LNCAP (cell line): ENCODE measurements around the gene TPRG1L.

Source experiments
- CTCF ChIP-seq: fragments of 450-650 bp; IDR thresholded peaks from 2 replicates; pipeline ENCODE4 v1.5.1; 2017; ENCODE audit warnings: mild to moderate bottlenecking

TPRG1L gene

DNA sequence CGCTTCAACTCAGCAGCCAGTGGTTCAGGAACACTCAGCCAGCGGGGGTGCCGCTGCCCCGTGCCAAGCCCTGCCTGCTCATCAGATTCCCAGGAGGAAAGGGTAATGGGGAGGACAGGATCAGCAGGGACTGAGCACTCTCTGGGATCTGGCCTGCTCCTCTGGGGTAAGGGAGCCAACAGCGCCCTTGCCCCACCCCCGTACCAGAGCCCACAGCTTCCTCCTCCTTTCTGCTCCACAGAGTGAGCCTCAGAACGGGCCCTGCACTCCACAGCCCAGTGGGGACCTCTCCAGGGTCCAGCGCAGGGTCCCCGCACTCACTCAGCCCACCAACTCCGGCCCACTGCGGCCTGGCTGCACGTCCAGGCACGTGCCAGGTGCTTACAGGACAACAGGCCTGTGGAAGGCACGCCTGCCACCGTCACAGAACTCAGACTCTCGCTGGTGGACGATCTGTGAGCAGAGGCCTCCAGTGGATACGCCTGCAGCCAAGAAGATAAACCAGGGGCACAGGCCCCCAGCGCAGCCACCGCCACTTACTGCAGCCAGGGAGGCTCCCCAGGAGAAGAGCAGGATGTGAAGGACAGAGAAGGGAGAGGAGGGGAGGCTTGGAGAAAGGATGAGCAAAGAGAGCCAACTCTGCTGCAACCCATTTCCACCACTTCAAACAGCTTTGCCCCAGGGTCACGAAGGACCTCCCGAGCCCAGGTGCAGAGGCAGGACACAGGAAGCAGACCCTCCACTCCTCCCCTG, 15.6 kb upstream of the TPRG1L start:
- no peak for TF ChIP-seq CTCF

DNA sequence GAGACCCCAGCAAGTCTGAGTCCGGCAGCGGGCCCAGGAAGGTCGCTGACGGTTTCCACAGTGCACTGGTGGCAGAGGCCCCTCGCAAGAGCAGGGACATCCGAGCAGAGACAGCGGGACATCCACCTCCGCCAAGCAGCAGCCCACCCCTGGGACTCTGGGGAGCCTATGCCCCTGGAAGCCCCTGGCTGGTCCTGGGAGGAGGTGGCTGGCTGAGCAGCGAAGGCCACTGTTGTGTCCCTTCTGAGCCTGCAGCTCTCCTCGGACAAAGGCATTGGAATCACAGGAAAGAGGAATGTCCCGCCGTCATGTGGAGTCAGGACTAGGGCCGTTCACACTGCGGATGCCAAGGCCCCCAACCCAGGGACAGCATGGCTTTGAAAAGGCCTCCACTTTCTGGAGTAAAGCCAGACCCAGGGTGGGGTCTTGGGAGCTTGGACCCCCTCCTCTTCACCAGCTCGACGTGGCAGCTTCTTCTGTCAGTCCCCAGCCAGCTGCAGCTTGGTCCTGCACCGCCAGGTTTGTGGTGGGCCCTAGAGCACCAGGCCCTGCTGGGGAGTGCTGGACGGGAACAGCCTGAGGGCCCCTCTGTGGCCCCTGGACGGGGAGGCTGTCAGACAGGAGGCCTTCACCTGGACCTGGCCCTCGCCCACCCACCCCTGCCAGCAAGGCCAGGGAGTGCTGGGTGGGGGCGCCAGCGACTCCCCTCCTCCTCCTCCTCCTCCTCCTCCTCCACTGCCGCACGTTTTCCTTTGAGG, 14.9 kb upstream of the TPRG1L start:
- no peak for TF ChIP-seq CTCF

DNA sequence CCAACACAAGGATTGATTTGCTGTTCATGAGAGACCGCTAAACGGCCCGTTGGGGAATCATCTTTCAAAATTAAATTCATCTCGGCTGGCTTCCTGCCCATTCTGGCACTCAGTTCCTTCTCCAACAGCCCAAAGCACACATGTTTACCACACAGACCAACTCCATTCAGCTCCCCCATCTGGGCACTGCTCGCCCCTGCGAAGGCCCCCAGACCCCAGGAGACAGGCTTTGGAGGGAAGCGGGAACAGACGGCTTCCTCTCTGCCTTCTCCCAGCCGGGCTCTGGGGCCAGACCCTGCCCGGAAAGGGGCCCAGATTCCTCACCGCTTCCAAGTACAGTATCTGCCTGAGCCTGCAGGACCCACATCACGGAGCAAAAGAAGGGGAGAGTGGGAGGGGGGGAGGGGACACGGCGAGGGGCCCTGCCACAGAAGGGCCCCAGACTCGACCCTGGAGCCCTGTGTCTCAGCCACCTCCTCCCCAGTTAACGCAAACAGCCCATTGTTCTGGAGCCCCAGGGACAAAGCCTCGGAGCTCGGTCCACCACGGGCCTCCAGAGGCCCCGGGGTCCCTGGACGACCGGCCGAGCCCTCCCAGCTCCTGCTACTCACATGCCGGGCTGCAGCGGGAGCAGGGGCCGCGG, 14.2 kb upstream of the TPRG1L start:
- TF ChIP-seq CTCF: no peak

- TF ChIP-seq CTCF: no peak
These were observed 13.4 kb upstream of the TPRG1L start, which contains the start of gene MEGF6 for GRCh38 chr1:3611170-3612019. Gene MEGF6 (minus strand): TSS chr1:3611508. CDS start chr1:3611268, 240 bp downstream.

DNA sequence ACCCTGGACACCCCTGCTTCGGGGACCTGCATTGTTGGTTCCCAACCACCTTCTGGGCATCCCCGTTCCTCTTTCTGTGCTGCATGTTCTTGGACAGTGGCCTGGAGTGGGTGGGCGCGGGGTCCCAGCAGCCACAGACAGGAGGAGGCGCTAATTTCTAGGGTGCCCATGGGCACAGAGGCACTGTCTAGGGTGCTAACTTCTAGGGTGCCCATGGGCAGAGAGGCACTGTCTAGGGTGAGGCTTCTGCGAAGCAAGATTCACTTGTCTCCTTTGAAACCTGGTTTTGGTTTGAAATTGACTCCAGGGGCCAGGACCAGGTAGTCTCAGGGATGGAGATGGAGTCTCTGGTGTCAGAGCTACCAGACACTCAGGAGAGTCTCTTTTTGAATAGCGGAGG, 12.7 kb upstream of the TPRG1L start:
- TF ChIP-seq CTCF: no peak

GRCh38 chr1:3614755-3615742, 9.8 kb upstream of the TPRG1L start:
- peak; percentile 82 for TF ChIP-seq CTCF
